ENCODE measurements around the gene SPATA6L.

SPATA6L gene, protein sequence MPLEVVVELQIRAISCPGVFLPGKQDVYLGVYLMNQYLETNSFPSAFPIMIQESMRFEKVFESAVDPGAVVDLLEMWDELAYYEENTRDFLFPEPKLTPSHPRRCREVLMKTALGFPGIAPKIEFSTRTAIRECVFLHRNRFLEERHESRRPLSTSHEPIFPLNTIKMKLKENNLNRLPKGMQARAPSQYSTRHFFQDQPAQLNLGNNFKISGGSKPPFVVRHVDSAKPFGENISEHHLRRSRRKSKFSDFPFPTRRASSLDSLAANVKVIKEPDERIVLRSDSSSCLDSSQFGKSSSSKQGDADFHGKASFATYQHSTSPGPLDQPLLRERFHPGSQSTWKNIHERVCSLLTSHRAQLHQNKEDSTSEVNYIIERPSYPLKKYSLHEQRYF

DNA sequence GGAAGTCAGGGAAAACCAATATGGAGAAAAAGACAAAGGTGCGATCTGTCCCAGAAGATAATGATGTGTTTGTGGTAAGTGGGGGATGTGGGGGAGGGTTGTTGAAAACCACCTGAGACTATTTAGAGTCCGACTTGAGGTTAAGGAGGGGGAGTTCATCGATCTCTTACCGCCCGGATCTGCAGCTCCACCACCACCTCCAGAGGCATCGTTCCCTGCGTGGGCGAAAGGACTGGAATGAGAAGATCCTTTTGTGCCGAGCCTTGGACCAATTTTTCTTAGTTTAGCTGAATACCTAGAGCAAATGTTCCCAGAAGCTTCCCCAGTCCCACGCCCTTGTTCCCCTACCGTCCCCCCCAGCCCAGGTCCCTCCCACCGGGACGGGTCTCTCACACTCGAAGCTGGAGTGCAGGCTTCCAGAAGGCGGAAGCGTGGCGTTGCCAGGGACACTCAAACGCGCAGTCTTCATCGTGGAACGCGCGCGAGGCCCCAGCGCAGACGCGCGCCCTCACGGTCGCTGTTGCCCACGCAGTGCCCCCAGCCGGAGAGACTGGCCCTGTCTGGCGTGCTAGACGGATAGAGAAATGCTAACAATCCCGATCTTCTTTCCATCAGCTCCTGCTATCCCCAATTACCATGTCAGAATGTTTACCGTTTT lies at the start of gene SPATA6L:
SPATA6L (minus strand) TSS at position 439 of the 658 bp plus-strand sequence; CDS start at position 209, 230 bp downstream.
- peak; percentile 12 for DNase-seq

- no peak for DNase-seq
These were observed 48.2 kb upstream of the SPATA6L start for GRCh38 chr9:4714266-4715016.

GRCh38 chr9:4713849-4714248 lies 47.6 kb upstream of the SPATA6L start:
- DNase-seq: no peak

DNA sequence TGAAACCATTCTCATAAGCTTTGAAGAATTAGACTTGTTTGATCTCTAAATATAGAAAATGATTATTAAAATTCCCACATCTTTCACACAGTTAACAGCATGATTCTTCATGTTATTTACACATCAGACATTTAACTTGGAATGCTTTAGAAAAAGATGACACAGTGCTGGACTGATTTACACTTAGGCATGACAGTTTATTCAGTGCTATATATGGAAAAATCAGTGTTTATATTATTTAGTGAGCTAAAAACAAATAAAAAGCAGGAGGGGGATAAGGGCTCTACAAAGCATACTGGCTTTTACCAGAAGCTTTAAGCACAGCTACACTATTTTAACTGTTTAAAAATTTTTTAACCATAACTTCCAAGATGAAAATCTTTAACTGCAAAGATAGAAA lies 43.1 kb upstream of the SPATA6L start:
- no peak for DNase-seq

DNA sequence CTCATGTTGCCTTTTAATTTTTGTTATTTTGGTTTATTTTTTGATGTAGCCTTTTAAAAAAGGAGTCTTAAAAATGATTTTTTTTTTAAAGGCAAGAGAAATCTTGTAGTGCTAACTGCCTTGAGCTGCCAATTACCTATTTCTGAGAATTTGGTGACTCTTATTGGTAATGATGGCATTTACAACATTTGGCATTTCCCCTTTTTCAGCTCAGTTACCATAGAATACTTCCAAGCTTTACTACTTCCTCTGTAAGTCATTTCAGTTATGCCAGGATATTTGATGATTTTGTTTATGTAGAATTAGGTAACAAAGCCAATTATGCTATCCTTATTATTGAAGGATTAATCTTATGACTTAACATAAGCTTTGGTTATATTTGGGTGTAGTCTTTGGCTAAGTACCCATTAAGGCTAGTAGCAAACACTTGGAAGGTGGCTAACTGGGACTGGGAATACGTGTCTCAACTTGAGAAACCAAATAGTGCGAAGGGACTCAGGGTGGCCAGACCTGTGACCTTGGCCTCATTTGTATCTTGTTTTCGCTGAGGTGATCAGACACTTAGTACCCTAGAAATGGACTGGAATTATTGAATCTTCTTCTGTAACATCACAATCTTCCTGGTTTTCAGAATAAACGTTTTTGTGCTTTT lies 40.8 kb upstream of the SPATA6L start:
- no peak for DNase-seq

DNA sequence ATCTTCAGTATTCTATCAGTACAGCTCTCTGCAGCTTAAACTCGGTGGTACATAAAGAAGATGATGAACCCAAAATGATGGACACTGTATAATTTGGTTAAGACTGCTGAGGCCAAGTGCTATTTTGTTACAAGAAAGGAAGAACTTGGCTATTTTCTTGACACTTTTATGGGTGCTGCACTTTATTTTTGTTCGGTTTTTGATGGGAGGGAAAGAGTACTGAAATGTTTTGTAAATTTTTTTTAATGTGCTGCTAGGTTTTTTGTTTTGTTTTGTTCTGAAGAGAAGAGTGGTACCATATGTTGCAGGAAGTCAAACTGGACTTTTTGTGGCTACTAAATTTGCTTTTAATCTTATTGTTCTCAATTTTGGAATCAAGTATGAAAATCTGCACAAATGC lies 39.7 kb upstream of the SPATA6L start:
- no peak for DNase-seq

DNA sequence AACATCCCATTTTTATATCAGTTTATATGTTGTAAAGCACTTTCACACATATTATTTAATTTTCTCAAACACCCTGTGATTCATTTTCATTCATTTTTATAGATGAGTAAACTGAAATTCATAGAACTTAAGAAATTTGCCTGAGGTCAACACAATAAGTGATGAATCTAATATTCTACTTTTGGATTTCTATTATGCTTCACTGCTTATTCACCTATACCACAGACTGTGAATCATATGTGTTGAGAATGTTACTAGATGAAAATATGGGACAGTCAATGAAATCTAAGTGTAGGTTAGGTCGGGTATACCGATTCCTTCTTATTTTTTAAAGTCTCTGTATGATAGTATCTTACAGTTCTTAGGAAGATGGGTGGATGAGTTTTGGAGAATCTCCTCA lies 37.8 kb upstream of the SPATA6L start:
- DNase-seq: no peak

DNA sequence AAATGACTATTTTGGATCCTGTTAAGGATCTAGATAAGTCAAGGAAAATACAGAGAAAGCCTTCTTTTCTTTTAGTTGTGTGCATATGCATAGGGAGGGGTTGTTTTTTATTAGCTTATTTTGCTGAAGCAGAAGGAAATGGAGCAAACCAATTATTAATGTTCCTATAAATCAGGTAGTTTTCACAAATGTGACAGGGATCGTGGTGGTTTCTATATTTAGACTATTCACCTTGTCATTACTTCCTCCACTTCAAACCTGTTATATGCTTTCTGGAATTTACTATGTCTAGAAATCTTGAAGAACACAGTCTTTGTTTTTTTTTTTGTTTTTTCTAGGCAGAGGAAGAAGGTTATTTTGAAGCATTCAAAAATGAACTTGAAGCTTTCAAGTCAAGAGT lies 35.2 kb upstream of the SPATA6L start:
- no peak for DNase-seq

DNA sequence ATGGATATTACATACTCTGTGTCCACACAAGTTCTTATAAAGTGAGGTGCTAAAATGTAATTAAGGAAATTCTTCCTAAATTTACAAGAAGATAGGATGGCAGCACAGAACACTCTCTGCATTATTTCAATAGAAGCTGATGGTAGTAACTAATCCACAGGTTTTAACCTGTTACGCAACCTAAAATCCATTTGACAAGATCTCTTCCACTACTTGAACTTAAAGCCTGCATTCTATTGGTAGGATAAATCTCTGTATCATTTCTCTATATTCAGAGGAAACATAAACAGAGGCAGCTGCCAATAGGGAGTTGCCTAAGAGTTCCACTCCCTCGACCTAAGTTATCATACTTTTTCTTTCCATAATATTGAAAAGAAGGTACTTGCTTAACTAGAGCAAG lies 34.7 kb upstream of the SPATA6L start:
- DNase-seq: no peak

DNA sequence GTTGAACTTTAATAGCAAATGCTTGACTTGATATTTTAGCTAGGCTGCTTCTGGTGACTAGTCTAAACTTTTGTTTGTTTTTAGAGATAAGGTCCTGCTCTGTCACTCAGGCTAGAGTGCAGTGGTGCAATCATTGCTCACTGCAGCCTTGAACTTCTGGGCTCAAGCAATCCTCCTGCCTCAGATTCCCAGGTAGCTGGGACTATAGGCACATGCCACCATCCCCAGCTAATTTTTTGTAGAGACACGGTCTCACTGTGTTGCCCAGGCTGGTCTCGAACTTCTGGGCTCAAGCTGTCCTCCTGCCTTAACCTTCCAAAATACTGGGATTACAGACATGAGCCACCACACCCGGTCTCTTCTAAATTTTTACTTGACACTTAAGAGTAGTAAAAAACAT lies 33.8 kb upstream of the SPATA6L start:
- no peak for DNase-seq

GRCh38 chr9:4691795-4692194 lies 25.5 kb upstream of the SPATA6L start:
- no peak for DNase-seq

GRCh38 chr9:4690144-4690543 lies 23.9 kb upstream of the SPATA6L start:
- no peak for DNase-seq

DNA sequence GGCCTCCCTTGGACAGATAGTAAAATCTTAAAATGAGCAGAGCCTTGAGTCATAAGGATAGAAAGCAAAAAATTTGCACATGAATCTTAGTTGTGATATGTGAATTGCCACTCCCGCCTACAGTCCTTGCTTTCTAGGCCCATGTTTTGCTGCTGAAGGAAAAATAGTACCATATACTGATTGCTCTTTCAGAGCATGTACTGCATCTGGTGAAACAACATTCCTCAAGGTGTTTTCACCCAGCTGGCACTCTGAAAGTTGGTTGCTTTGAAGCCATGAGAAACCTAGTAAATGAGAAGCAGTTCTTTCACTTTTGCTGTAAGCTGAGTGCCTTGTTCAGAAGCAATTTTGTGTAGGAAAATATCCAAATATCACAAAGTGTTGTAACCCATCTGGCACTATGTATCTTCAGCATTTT lies 23.4 kb upstream of the SPATA6L start:
- DNase-seq: no peak

- DNase-seq: no peak
These were observed 22.7 kb upstream of the SPATA6L start for GRCh38 chr9:4689021-4689420.

DNA sequence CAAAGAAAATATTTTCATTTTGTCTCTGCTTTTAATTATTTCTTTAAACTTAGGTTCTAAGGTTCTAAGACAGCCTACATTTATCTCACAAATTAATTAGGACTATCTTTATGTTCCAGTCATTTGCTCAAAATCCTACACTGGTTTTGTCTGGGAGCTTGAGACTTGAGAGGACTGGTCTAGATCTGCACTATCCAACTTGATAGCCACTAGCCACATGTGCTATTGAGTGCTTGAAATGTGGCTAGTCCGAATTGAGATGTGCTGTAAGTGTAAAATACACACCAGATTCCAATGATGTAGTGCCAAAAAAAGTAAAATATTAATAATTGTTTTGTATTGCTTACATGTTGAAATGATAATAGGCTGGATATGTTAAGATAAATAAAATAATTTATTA lies 20.3 kb upstream of the SPATA6L start:
- DNase-seq: no peak

GRCh38 chr9:4686112-4686511 lies 19.8 kb upstream of the SPATA6L start:
- DNase-seq: no peak

GRCh38 chr9:4684820-4685219 lies 18.5 kb upstream of the SPATA6L start:
- no peak for DNase-seq

DNA sequence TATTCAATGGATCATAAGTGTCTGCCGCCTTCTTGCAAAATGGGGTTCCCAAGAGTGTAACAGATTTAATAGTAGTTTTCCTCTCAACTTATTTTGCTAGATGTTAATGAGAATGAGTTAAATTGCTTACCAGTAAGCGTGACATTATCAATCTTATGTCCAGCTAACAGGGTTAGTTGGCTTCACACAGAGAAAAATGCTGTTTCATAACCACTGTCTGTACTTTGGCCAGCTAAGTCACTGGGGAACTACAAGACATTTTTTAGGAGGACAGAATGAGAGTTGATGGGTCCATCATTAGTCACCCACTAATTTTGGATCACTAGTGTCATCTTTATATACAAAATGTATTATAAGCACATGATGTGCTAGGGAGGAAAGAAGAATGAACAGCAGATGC lies 14.5 kb upstream of the SPATA6L start:
- no peak for DNase-seq

GRCh38 chr9:4680173-4680525 lies 13.9 kb upstream of the SPATA6L start:
- DNase-seq: no peak

DNA sequence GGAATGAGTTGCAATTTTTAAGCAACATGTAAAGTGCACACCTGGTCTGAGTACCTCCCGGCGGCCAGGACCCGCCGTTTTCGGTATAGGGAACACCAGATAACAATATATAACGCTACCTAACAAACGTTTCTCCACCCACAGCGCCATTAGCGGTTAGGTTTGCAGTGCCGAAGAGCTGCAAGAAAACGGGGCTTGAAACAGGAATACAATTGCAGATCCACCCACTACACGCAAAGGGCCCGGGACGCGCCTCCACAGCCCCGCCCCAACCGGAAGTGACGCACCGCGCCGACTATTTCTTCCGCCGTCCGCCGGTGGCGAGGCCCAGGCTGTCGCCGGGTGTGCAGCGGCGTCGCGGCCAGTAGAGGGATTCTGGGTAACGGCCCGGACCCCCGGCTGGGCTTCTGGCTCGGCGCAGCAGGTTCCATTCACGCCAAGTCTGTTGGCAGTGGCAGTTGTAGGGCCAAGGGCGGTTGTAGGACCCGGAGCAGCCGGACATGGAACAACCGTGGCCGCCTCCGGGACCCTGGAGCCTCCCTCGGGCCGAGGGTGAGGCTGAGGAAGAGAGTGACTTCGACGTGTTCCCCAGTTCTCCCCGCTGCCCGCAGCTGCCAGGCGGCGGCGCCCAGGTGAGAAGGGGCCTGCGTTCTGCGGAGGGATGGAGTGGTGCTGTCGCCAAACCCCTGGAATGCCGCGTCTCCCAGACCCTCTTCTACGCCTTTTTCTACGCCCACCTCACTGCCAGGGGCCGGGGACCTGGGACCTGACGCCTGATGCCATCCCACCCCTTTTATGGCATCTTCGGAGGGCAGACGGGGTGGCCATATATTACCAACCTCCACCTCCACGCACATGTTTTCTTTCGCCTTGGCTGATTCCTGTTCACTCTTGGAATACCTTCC lies 13.2 kb upstream of the SPATA6L start, which contains the start of gene CDC37L1:
CDC37L1 (plus strand) TSS at position 302 of the 905 bp plus-strand sequence; CDS start at position 501, 199 bp downstream.
- DNase-seq: peak; percentile 99

GRCh38 chr9:4678679-4679267 lies 12.5 kb upstream of the SPATA6L start:
- DNase-seq: peak; percentile 26

GRCh38 chr9:4677392-4677791 lies 11.1 kb upstream of the SPATA6L start:
- DNase-seq: no peak
